Measurements from ENCODE around the gene TLN1.

- TF ChIP-seq CTCF (conservative IDR thresholded peaks at IDR 0.05; ENCODE audit: low read length) (no peak), EZH2phosphoT487 (IDR thresholded peaks at IDR 0.05; ENCODE audit: borderline replicate concordance, low read depth, low read length) (no peak)
Measured at GRCh38 chr9:35691334-35691650, 40.7 kb downstream of the TLN1 start.

Data from OCI-LY7 (cell line).